ENCODE results near the gene SEC11A.
A peak's percentile ranks its signal among the peaks of the same experiment; 100 is the strongest.
"Not testable (repeated sequence)": the region's sequence is repeated elsewhere in the genome, so short reads cannot be mapped to it uniquely, and the experiment has no call there.

The SEC11A gene

DNA sequence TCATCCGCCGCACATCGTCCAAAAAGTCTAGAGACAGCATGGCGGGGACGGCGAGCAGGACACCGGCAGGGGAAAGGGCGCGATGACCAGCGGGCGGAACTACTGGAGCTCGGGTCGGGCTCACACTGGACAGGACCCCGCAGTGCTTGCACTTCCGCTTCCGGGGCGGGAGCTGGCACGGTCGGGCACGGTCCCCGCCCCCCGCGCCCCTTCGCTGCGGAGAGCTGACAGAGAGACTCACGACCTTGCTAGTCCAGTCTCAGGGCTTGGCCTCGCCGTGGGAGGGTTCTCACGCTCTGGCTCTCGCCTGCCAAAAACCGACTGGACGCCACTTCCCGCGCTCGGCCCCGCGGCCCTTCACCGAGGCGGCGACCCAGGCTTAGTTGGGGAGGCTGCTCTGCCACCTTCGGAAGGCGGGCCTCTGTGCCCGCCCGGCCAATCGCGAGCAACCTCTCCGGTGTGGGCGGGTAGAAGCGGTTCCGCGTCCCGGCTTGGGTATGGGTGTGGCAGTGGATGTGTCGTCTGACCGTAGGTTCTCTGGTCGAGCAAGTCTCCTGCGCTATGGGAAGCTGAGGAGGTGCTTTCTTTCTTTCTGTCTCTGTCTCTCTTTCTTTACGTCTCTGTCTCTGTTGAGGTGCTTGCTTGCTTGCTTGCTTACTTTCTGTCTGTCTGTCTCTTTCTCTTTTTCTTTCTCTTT lies at the start of gene SEC11A:
Gene SEC11A, minus strand, starts transcription at position 104 of the 697 bp plus-strand sequence. Its CDS starts 64 bp downstream, at position 40.
- peak within 1 kb of the TSS; percentile 36 to 96 (median 91) for H3K27ac ChIP-seq
- peak within 1 kb of the TSS; percentile 65 to 94 (median 72) for H3K4me3 ChIP-seq

DNA sequence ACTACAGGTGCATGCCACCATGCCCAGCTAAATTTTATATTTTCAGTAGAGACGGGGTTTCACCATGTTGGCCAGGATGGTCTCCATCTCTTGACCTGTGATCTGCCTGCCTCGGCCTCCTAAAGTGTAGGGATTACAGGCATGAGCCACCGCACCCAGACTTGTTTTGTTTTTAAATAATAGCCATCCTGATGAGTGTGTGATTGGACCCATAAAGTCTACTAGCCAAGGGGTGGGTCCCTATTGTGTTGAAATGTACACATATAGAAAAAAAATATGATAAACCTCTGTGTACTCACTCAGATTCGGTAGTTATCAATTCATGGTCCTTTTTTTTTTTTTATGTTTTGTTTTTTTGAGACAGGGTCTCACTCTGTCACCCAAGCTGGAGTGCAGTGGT lies 49.7 kb upstream of the SEC11A start:
- no peak overlapping the region for H3K27ac ChIP-seq
- no peak overlapping the region for H3K4me3 ChIP-seq

DNA sequence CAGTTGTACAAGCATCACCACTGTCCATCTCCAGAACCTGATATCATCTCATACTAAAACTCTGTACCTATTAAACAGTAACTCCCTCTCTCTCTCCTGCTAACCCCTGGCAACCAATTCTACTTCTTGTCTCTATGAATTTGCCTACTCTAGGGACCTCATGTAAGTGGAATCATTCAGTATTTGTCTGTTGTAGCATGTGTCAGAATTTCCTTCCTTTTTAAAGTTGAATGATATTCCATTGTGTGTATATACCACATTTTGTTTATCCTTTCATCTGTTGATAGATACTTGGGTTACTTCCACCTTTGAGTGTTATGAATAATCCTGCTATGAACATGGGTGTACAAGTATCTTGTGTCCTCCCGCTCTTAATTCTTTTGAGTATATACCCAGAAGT lies 49.0 kb upstream of the SEC11A start:
- no peak overlapping the region for H3K4me3 ChIP-seq
- H3K27ac ChIP-seq = no peak overlapping the region

DNA sequence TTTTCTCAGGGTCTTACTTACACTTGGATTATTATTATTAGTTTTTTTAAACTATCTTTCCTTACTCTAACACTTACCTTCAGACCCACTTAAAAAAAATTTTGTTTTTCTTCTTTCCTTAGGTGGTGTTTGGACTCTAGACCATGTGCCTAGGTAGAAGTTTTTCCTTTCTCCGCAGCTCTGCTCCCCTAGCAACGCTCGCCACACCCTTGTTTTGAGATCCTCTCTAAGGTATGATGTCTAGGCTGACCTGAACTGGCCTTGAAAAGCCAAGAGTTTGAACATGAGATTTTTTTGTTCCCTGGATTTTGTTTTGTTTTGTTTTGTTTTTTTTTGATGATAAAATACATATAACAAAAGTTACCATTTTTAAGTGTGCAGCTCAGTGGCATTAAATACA lies 48.6 kb upstream of the SEC11A start:
- Histone ChIP-seq H3K27ac (peak overlapping the region in 1 of 21 experiments; percentile 14), H3K4me3 (no peak overlapping the region)

DNA sequence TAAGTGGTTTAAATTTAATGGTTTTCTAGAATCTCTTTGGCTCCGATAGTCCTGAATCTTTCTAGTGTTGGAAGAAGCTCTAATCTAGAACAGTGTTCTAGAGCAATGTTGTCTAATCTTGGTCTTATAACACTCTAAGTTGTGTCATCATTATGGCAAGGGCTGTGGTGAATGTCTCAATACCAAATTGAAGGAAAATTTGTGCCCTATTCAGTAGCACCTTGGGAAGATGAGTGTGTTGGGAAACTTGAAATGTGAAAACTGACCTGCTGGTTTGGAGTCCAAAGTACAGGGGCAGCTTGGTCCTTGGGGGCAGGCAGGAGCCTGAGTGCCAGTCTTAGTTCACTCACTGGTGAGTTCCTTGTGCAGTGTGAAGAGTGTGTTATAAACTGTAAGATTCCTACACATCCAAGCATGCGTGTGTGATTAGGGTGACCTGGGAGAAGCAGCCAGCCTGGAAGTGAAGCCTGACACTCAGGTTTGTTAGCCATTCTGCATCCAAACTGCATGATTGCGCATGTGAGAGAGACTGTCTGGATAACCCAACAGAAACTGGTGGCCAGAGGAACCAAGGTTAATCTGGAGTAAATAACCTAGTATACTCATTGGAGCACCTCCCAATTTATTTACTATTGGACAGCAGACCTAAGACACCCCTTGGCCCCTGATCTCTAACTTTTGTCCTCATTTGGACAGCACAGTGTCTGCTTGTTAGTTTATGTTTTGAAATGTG lies 47.1 kb upstream of the SEC11A start:
- H3K27ac ChIP-seq = no peak overlapping the region
- H3K4me3 ChIP-seq = no peak overlapping the region

DNA sequence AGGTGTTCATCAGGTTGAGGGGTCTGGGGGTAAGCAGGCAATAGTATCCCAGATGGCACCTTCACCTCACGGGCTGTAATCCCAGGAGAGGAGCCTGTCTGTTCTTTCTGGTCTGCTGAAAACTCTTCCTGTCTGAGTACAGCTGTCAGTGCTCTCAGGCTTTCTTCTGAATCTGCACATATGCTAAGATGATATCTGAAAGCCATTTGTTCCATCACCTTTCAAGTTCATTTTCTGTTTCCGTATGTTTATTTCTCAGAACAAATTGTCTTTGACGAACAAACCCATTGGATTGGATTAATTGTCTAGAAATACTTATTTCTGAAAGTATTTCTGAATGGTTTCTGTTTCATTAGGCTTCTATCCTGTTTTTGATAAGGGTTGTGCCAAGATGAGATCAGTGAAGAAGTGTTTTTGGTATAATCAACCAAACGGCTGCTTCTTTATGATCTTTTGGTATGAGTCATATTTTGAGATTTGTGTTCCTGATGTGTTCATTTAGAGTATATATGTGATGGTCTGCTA lies 45.7 kb upstream of the SEC11A start:
- Histone ChIP-seq H3K4me3 (no peak overlapping the region), H3K27ac (peak overlapping the region in 5 of 21 experiments; percentile 0 to 25 (median 1))

DNA sequence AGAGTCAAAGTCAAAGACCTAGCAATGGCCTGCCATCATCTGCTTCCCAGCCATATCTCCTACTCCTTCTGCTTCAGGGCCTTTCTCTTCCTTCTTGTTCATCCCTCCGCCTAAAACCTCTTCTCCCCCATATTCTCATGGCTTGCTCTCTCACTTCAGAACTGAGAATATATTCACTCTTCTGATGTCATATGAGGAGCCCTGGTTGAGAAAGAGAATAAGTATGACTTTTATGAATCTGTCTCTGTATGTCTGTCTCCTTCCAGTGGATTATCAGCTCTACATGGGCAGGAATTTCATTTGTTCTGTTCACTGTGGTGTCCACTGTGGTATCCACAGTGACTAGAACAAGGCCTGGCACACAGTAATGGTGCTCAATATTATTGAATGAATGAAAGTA lies 44.3 kb upstream of the SEC11A start:
- H3K4me3 ChIP-seq = no peak overlapping the region
- H3K27ac ChIP-seq = no peak overlapping the region

DNA sequence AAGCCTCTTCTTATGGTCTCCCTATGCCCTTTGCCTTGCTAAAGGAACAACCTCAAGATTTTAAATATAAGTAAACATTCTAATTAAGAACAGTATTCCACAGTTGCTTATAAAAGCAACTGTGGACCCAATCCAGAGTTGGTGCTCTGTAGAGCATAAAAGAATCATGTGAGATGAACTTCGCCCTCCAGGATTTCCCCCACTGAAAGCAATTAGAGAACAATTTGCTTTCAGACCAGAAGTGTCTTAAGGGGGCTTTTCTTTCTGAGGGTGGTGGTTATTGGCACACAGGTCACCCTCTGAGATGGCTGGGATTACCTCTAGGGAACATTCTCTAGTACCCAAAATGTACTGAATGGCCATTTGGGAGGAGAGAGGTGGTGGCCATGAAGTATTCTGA lies 43.1 kb upstream of the SEC11A start:
- H3K27ac ChIP-seq = peak overlapping the region in 1 of 21 experiments; percentile 3
- no peak overlapping the region for H3K4me3 ChIP-seq

DNA sequence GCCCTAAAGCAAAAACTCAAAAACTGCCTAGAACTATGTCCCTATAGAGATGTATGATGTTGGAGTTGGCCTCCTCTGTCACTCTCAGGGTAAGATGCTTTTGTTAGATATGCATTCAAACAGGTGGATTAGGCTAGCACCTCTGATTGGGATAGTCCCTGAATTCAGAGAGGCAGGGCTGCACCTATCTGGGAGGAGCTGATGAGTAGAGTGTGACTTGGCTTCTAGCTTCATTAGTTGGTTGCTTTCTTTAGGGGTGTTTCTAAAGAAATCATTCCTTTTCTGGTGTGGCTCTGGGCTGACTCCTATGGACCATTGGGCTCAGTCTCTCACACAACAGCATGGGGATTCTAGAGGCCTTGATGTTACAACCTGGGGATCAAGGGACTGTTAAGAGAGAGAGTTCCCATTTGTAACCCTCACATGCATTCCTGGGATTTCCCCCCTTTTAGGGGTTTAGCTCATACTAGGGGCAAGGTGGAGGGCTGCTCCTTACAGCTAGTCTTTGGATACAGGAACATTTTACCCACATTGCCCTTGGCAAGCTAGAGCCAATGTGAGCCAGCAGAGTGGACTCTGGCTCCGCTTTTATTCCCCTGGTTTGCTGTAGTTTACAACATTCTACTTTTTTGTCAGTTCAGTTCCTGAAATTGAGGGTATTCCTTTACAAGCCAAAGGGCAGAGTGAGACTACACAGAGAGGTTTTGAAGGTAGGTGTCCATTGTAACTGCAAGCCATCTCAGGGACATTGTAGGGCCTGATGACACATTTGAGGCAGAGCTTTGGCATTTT lies 40.0 kb upstream of the SEC11A start:
- no peak overlapping the region for H3K27ac ChIP-seq

DNA sequence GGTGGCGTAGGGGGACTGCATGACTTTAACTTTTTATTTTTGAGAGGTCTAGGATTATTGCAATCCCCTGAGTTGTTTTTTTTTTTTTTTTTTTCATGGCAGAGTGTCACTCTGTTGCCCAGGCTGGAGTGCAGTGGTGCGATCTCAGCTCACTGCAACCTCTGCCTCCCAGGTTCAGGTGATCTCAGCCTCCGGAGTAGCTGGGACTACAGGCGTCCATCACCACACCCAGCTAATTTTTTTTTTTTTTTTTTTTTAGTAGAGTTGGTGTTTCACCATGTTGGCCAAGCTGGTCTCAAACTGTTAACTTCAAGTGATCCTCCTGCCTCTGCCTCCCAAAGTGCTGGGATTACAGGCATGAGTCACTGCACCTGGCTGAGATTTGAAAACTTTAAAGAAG lies 39.0 kb upstream of the SEC11A start:
- H3K4me3 ChIP-seq, H3K27ac ChIP-seq: not testable (repeated sequence)

More for the DNA sequence above, 40.0 kb upstream of the SEC11A start:
- H3K4me3 ChIP-seq = no peak overlapping the region

DNA sequence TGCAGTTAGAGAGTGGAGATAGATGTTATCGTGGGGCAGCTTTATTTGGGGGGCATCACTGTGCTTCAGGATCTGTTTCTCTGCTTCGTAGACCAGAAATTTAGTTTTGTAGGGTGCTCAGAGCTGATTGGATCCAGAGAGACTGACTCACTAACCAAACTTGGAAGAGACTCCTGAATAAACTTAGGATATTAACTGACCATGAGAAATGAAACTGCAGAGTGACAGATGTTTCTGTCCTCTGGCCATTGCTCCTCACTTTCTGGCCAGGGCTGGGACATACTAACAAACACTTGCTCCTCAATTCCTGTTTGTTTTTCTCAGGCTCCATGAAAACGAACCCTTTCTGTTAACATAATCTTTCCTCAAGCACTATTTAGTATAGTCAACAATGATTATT lies 36.8 kb upstream of the SEC11A start:
- H3K4me3 ChIP-seq = no peak overlapping the region
- peak overlapping the region in 3 of 21 experiments; percentile 12 to 23 (median 15) for H3K27ac ChIP-seq

DNA sequence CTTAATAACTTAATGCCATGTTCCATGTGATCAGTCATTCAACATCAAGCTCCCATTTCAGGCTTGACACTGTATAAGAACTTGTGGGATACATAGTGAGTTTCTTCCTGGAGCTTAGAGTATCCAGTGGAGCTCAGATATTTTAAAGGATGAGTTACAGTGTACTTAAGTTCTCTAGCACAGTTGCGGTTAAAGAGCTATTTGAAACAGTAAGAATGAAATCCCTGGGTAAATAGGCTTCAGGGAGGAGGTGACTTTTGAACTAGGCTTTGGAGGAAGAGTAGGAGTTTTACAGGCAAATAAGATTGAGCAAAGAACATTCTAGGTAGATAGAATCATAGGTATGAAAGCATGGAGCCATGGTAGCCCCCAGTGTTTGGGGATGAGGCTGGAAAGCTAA lies 36.3 kb upstream of the SEC11A start:
- Histone ChIP-seq H3K27ac (peak overlapping the region in 3 of 21 experiments; percentile 12 to 23 (median 15)), H3K4me3 (no peak overlapping the region)

DNA sequence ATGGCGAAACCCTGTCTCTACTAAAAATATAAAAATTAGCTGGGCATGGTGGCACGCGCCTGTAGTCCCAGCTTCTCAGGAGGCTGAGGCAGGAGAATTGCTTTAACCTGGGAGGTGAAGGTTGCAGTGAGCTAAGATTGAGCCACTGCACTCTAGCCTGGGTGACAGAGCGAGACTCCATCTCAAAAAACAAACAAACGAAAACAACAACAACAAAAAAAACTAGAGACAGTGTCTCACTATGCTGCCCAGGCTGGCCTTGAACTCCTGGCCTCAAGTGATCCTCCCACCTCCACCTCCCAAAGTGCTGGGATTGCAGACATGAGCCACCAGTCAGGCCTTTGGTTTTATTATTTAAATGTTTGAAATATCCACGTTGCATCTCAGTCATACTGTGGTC lies 35.8 kb upstream of the SEC11A start:
- not testable (repeated sequence) for H3K27ac ChIP-seq

DNA sequence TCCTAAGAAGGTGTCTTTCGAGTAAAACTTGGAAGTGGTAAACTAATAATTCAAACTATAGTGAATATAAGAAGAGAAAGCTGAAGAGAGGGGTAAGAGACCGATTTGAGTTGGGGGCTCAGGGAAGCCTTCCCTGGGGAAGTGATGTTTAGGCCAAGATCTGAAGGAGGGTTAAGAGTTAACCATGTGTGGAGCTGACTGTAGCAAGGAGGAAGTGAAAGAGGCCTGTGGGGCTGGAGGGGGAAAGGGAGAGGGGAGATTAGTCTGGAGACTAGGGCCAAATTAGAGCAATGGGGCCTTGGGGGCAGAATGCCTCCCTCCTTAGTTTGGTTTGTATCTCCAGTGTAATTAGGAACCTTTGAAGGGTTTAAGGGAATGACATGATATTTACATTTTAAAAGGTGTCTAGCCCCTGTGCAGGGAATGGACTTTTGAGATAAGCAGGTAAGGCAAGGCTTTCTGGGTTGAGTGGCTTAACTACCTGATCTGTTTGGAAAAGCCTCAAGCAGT lies 34.7 kb upstream of the SEC11A start:
- peak overlapping the region in 1 of 7 experiments; percentile 90 for H3K4me3 ChIP-seq
- peak overlapping the region in 7 of 21 experiments; percentile 1 to 99 (median 24) for H3K27ac ChIP-seq

More for the DNA sequence above, 35.8 kb upstream of the SEC11A start:
- not testable (repeated sequence) for H3K4me3 ChIP-seq

DNA sequence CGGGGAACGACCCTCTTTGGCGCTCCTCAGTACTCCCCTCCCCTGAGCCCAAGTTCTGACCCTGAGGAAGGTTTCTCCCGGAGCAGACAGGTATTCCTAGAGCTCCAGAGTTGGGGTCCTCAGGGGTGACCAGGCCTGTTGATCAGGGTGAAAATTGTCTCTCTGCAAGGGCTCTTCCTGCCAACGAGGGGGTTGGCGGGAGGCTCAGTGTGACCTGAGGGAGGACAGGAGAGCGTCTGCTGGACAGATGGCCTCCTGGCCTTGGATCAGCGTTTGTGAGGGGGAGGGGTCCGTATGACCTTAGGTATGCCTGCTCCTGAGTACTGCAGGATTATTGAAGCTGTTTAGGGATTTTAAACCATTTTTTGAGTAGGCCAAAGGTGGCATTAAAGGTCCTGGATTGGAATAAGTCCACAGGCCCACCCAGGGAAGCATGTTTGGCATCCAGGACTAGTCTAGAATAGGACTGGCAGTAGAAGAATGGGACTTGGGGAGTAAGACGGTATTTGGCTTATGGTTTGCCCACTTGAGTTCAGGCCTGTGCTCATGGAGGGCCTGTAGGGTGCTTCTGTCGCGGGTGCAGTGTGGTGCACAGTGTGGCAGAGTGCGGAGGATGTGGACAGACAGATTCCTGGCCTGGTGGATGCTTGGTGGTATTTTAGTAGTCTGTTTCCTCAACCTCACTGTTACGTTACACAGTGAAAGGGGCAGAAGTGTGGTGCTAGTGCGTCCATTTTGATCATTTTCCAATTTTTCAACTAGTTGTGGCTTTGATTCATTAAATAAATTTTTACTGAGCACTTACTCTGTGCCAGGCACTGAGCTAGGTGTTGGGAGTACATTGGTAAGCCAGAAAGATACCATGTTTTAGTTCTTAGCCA lies 33.4 kb upstream of the SEC11A start:
- Histone ChIP-seq H3K27ac (peak overlapping the region; percentile 91 to 99 (median 97)), H3K4me3 (peak overlapping the region; percentile 63 to 90 (median 78))

DNA sequence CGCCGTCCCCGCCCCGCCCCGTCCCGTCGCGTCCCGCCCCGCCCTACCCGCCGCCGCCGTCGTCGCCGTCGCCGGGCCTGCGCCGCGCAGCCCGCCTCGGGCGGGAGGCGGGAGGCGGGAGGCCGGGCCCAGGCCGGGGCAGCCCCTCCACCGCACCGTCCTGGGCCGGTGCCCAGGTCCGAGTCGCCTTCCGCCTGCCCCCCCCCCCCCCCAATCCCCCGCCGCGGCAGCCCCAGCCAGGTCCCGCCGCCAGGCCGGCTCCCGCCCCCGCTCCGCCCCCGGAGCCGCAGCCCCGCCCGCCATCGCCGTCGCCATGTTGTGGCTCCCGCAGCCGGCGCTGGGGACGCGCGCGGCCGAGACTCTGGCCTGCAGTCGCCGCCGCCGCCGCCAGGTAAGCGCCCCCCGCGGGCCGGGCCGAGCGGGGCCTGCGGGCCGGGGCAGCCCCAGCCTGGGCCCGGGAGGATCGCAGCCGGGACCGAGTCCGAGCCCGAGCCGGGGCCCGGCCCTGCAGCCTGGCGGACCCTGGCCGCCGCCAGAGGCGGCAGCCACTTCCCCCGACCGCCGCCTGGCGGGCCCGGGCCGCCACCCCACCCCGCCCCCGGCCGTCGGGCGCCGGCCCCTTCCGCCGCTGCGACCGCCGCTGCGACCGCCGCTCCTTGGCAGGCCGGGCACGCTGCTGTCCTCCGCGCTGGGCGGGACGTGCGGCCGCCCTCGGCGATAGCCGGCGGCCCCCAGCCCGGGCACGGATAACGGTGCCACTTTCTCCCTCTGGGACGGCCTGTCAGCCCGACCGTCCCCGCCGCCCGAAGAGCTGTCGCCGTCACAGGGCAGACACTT lies 32.6 kb upstream of the SEC11A start, which contains the start of gene ZNF592:
Gene ZNF592, plus strand, starts transcription at position 319 of the 837 bp plus-strand sequence. CDS start 34,084 bp downstream, outside the sequence.
- Histone ChIP-seq H3K4me3 (peak within 1 kb of the TSS; percentile 63 to 90 (median 78)), H3K27ac (peak within 1 kb of the TSS; percentile 91 to 99 (median 98))

DNA sequence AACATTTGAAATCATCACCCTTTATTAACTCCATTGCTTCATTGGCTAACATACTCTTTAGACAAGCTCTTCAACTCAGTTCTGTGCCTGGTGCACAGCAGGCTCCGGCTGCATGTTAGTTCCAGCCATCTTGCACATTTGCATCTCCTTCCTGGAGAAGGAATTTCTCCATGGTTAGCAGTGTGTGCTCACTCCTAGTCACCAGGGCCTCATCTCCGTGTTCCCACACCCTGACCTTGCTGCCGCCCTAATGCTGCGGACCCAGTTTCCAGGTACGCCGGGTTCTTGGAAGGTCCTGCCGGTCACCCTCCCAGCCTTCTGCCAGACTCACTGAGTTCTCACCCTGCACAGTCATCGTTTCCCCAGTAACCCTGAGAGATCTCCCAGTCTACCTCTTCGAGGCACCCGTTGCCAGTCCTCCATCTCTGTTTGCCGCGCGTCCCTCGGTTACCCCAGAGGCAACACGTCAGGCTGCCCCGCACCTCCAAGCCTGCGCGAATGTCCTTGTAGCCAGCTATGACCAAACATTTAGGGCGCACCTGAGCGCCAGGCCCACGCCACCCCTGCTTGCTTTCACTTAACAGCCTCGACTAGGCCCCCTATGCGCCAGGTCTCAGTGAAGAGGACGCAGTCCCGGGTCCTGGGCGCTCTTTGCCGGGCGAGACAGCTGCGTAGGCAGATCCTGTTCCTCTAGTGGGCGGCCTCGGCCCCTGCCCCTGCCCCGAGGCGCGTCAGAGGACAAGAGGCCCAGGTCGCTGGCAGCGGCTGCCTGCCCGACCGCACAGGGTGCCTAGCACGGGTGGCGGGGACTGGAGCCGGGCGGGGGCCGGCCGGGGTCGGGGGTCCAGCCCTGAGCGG lies 31.7 kb upstream of the SEC11A start:
- peak overlapping the region; percentile 63 to 90 (median 71) for H3K4me3 ChIP-seq
- peak overlapping the region; percentile 91 to 99 (median 98) for H3K27ac ChIP-seq
